KOPT-K1 (cell line): ENCODE measurements around the gene ADAM19.

ENCODE experiments used
- H3K27ac ChIP-seq: fragments of 200-600 bp; sonication (generic); 2 replicates; pipeline ENCODE4 v1.5.1; 2016; ENCODE audit warnings: antibody characterized with exemption, mild to moderate bottlenecking, low read depth, low read length; ENCODE audit not compliant: poor library complexity, severe bottlenecking
- H3K36me3 ChIP-seq: fragments of 200-600 bp; sonication (generic); 2 replicates; pipeline ENCODE4 v1.5.1; 2017; ENCODE audit warnings: antibody characterized with exemption, mild to moderate bottlenecking, low read length, moderate library complexity; ENCODE audit not compliant: insufficient read depth
- H3K9me3 ChIP-seq: fragments of 200-600 bp; sonication (generic); 2 replicates; pipeline ENCODE4 v1.5.1; 2017; ENCODE audit warnings: antibody characterized with exemption, low read length, mild to moderate bottlenecking; ENCODE audit not compliant: insufficient read depth, poor library complexity, severe bottlenecking

Gene ADAM19

DNA sequence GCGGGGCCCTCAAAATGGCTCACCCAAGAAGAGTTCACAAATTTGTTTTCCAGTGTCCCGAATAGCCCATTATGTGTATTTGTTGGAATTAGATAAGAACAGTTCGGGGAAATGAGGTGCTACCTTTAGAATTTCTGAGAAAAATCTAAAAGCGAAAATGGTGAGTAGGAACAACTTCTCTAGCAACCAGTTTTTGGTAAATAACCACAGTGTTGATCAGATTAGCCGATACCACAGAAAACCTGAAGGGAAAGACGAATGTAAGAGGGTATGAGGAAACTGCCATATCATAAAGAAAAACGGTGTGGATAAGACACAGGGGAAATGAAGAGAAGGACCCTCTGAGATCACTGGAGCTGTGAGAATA lies 31.0 kb downstream of the ADAM19 start:
- Histone ChIP-seq H3K36me3 (no peaks in the 10 kb centered on the region), H3K9me3 (no peaks in the 10 kb centered on the region), H3K27ac (peak overlapping the region; percentile 99)

DNA sequence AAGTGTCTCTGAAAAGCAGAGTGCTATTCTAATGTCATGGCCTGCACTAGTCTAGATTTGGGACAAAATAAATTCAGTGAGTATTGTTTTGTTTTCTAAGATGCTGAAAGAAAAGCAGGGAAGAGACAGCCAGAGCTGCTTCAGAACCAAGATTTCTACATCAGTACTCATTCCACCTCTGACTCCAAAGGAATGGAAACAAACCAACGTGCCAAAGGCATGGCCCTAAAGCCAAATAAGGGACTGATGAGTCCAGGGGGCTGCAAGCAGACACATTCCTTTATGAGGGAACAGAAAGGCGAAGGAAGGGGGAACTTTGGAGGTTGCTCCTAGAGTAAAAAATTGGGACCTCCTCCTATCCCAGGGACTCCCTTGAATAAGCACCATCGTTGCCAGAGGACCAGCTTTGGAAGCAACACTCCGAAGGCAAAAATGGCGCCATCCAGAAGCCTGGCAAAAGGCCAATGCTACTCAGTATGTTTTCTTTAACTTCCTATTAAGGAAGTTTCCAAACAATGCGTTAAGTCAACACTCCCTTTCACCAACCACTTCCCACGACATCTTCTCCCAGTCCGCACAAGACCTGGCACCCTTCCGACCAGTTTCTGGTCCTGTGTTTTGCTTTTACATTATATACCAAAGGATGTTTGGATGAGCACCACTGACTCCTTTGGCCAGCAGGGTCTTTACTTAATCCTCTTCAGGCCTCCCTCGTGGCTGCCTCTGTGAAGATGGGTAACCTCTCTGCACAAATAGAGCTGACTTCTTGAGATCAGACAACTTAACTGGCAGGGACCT lies 31.6 kb downstream of the ADAM19 start:
- H3K27ac ChIP-seq = peak overlapping the region; percentile 99
- H3K9me3 ChIP-seq = no peaks in the 10 kb centered on the region
- no peaks in the 10 kb centered on the region for H3K36me3 ChIP-seq

GRCh38 chr5:157542282-157543000 lies 33.1 kb downstream of the ADAM19 start:
- no peaks in the 10 kb centered on the region for H3K9me3 ChIP-seq
- peaks cover 4% of the 10 kb centered on the region for H3K36me3 ChIP-seq
- peak overlapping the region; percentile 99 for H3K27ac ChIP-seq

GRCh38 chr5:157541447-157542118 lies 34.0 kb downstream of the ADAM19 start:
- H3K36me3 ChIP-seq = peaks cover 13% of the 10 kb centered on the region
- no peaks in the 10 kb centered on the region for H3K9me3 ChIP-seq
- H3K27ac ChIP-seq = peak overlapping the region; percentile 99

DNA sequence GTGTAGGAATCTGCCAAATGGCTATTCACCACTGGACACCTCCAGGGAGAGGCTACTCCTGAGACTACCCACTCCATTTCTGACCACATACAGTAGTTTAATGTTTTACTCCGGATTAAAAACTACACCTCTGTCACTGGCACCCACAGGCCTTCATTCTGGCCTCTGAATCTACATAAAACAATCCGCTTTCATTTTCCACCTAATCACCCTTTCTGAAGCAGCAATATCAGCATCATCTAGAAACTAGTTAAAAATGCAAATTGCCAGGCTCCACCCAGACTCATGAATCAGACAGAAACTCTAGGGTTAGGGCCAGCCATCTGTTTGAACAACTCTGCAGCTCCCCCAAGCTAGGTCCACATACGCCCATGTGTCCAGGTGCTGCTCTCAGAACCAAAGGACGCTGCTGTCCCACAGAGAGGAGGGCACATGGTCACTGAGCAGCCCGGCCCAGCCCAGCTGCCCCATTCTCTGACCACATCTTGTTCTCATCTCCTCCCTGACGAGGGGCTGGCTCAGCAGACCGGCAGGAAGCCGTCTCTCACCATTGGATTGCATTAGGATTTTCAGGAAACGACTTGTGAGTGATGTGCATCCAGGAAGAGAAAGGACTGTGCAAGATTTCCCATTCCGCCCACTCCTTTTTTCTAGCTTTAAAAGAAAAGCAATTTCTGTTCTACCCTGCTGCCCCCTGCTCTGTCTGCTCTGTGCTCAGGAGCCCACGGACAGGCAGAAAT lies 34.7 kb downstream of the ADAM19 start:
- H3K27ac ChIP-seq = peak overlapping the region; percentile 99
- H3K36me3 ChIP-seq = peaks cover 20% of the 10 kb centered on the region
- H3K9me3 ChIP-seq = no peaks in the 10 kb centered on the region

- Histone ChIP-seq H3K9me3 (no peaks in the 10 kb centered on the region), H3K36me3 (peaks cover 27% of the 10 kb centered on the region), H3K27ac (peak overlapping the region; percentile 99)
These were observed 35.5 kb downstream of the ADAM19 start for GRCh38 chr5:157540124-157540523.

DNA sequence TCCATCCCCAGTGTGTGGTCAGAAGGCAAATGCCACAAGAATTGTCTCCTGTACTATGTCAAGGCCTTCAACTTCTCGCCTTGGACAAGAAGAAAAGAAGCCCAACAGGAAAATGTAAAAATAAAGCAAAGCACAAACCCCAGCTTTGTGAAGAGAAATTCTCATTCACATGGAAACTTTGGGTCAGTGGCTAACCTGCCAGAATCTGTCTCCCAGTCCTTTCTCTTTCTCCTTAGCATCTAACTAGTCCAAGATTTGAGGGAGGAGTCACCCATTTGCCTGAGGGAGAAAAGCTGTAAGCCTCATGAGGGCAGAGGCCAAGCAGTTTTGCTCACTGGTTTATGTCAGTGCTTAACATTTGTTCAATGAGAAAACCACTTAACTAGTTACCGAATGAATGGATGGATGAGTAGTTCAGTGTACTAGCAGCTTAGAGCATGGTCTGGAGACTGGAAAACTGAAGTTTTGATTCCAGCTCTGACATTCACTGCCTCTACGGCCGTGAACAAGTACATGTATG lies 36.0 kb downstream of the ADAM19 start:
- H3K36me3 ChIP-seq = peaks cover 33% of the 10 kb centered on the region
- H3K27ac ChIP-seq = peak overlapping the region; percentile 99
- no peaks in the 10 kb centered on the region for H3K9me3 ChIP-seq

GRCh38 chr5:157538311-157538710 lies 37.3 kb downstream of the ADAM19 start:
- H3K9me3 ChIP-seq = no peaks in the 10 kb centered on the region
- H3K27ac ChIP-seq = no peak overlapping the region
- peaks cover 46% of the 10 kb centered on the region for H3K36me3 ChIP-seq

DNA sequence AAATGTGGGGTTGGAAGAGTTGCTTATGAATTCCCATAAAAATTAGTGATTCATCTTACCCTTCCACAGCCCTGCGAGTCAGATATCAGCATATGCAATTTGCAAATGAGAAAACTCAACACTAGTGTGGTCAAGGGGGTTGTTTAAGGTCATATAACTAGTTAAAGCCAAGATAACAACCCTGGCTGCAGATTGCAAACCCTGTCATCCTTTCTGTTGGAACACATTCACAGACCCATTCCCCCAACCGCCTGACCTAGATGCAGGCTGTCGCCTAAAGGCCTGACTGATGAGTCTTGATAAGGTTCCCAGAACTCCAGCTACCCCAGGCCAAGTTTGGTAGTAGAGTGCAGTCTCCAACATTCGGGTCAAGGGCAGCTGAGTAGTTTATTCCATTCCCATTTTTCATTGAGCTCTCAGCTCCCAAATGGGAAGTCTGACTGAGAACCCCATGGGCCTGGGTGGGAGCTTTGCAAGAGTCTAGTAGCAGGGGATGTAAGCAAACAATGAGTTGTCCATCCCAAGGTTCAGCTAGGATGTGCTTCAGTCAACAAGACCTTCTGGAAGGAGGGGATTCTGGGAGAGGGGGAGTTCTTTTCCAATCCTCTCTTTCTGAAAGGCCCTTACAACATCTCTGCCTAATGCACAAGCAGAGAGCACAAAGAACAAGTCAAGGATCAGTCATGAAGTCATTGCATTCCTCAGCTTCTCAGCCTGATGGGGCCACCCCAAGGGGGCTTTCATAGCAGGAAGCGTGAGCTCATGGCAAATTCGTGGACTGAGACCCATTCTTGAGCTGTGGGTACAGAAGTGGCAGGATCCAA lies 40.3 kb downstream of the ADAM19 start:
- H3K27ac ChIP-seq = no peak overlapping the region
- H3K36me3 ChIP-seq = peaks cover 76% of the 10 kb centered on the region
- H3K9me3 ChIP-seq = no peaks in the 10 kb centered on the region

GRCh38 chr5:157533011-157533481 lies 42.5 kb downstream of the ADAM19 start:
- peaks cover 98% of the 10 kb centered on the region for H3K36me3 ChIP-seq
- H3K9me3 ChIP-seq = no peaks in the 10 kb centered on the region
- H3K27ac ChIP-seq = no peak overlapping the region

DNA sequence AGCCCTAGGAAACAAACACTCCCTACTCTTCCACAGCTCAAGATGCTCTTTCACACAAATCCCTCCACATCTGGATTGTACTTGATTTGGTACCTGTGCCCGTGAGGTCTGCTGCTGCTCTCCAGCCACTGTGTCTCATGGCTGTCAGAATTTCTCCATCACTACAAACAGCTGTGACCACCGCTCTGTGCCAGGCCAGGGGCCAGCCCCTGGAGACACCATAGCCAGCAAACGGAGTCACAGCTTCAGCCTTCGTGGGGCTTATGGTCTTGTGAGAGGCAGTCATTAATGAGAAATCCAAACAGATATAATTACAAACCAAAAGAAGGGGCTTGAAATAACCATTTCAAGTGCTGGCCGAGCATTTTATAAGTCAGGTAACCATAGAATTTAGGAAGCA lies 43.6 kb downstream of the ADAM19 start:
- no peak overlapping the region for H3K27ac ChIP-seq
- no peaks in the 10 kb centered on the region for H3K9me3 ChIP-seq
- H3K36me3 ChIP-seq = peaks cover 99% of the 10 kb centered on the region

DNA sequence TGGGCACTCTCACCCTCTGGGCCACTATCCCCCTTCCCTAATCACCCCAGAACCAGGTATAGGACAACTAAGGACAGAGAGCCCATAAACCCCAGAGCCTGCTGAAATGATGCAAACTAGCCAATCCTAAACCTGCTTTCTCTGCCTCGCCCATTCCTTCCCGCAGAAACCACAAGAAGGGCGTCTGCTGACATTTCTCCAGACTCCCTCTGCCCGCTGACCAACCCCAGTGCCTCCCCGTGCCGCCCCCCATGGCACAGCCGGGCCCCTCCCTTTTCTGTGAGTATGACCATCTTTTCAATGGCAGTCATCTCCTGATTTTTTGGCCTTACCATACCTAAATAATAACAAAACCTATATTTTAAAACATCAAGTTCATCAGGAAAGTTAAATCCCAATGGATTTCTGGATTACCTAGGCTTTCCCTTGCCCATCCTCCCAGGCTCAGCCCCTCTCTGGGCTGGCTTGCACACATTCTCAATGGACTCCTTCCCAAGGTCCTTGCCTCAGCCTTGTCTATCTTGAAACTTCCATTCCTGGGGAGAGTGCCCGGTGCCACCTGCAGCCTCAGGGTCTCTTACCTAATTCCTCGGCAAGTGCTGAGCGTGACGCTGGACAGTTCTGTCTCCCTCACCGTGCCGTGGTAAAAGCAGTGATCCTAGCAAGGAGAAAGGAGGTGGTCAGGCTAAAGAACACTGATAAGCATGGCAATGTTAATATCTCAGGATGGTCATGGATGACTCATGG lies 45.2 kb downstream of the ADAM19 start:
- H3K36me3 ChIP-seq = peaks cover 87% of the 10 kb centered on the region

DNA sequence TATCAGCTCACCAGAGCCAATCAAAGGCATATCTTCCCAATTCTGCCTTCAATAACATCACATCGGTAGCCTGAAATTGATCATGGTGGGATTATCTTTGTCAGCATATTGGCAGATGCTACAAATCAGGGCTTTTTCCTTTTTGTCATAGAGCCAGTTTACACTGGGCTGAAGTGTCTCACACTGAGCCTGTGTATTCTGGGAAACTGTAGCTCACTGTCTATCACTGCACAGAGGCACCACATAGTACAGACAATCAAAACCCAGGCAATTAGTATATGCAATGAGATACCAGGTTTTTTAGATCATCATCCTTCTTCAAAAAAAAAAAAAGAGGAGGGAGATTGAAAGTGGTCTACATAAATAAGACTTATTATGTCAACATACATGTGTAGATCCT lies 46.6 kb downstream of the ADAM19 start:
- H3K9me3 ChIP-seq = no peaks in the 10 kb centered on the region
- H3K36me3 ChIP-seq = peaks cover 87% of the 10 kb centered on the region

More for the DNA sequence above, 45.2 kb downstream of the ADAM19 start:
- Histone ChIP-seq H3K27ac (no peak overlapping the region), H3K9me3 (no peaks in the 10 kb centered on the region)

More for the DNA sequence above, 46.6 kb downstream of the ADAM19 start:
- no peak overlapping the region for H3K27ac ChIP-seq
